ENCODE results near the gene SPINK2.

SPINK2 gene

DNA sequence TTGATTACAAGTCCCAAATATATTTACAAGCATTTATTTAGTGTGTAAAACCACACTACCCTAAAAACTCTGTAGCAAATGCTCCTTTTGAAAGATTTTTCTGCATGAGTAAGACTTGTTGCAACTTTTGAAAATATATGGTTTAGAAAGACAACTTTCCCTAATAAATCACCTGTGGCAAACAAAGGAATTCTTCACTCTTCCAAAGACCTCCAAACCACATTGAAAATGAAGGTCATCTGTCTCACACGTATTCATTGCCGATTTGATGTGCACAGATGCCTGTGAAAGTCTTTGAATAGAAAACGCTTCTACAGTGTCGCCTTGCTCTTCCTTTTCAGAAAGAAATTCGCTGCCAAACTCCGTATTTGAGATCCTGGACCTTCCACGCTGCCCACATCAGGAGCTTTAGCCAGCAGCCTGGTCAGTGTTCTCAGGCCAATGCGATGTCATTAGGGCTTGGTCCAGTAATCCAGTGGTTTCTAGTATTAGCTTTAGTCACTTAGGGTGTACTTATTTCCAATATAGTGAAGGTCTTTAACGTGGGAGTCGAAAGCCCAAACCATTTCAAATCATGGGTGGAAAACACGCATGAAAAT, 22.2 kb downstream of the SPINK2 start:
- DNase-seq = no peak

GRCh38 chr4:56796211-56796610, 25.3 kb downstream of the SPINK2 start:
- no peak for DNase-seq

DNA sequence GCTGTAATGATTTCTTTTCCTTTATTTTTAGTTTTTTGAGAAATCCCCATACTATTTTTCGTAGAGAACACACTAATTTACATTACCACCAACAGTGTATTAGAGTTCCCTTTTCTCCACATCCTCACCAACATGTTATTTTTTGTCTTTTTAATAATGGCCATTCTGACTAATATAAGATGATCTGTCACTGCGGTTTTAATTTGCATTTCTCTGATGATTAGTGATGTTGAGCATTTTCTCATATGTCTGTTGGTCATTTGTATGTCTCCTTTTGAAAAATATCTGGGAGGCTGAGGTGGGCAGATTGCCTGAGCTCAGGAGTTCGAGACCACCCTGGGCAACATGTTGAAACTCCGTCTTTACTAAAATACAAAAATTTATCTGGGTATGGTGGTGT, 30.2 kb downstream of the SPINK2 start:
- no peak for DNase-seq

DNA sequence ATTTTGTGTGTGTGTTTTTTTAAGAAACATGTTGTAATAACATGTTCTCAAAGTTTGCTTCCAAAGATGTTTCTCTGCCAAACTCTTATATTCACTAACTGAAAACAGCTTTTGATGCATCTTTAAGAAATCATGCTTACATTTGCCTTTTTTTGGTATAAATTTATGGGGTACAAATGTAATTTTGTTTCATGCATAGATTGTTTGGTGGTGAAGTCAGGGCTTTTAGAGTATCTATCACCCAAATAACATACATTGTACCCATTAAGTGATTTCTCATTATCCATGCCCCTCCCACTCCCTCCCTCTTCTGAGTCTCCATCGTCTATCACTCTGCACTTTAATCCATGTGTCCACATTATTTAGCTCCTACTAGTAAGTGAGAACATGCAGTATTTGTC, 30.8 kb downstream of the SPINK2 start:
- DNase-seq = no peak

DNA sequence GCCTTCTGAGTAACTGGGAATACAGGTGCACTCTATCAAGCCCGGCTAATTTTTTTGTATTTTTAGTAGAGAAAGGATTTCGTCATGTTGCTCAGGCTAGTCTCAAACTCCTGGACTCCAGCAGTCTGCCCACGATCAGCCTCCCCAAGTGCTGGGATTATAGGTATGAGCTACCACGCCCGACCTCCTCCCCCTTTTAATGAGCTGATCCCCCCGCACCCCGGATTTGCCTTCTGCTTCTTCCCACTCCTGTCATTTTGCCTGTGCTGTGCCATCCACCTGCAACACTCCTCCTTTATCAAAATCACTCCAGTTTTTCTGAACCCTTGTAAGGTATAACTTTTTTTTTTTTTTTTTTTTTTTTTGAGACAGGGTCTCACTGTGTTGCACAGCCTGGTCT, 33.4 kb downstream of the SPINK2 start:
- DNase-seq = no peak

- DNase-seq = no peak
Observed at GRCh38 chr4:56787380-56787779, 34.1 kb downstream of the SPINK2 start.

DNA sequence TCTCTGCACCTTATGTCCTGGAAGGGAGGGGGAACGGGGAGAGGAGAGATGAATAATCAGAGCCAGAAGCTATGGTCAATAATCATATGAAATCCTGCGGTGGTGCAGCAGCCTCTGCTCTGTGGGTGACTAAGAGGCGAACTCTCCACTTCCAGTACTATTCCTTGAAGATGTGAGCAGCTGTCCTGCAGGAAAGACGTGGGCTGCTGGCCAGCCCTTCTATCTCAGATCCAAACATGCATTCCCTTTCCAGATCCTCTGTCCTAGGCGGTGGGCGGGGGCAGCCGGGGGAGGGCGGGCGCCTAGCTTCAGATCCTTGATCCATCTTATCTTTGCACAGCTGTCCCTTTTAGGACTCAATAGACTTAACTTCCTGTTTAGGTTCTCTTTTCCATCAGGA, 34.5 kb downstream of the SPINK2 start:
- DNase-seq = peak; percentile 82

DNA sequence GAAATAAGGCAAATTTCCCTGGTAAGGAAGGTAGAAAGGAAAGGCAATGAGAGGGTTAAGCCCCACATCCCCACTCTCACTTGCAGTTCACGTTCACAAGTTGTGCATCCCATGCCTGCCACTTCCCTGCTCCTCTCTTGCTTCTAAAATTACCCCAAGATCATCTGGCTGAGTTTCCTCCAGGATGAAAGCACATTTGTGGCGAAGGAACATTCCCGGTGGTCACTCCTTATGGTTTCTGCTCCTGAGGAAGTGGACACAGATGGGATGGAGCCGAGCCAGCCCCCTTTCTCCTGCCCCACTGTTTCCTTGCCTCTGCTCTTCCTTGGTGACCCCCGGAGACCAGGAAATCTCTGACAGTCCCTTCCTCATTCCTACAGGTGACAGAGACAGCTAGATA, 37.5 kb downstream of the SPINK2 start:
- DNase-seq = no peak

DNA sequence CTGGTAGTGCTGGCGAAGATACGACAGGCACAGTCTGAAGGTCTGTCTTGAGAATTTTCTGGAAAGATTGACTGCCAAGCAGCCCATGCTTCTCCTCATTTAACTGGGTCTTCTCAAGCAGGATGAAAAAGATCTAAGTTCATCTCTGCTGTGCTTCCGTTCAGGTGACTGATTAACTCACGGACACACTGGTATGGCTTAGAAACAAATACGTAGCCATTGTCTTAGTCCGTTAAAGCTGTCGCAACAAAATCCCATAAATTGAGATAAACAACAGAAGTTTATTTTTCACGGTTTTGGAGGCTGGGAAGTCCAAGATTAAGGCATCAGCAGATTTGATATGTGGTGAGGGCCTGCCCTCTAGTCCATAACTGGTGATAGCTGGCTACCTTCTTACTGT, 39.5 kb downstream of the SPINK2 start:
- DNase-seq = no peak

GRCh38 chr4:56773346-56773745, 48.2 kb downstream of the SPINK2 start:
- no peak for DNase-seq

DNA sequence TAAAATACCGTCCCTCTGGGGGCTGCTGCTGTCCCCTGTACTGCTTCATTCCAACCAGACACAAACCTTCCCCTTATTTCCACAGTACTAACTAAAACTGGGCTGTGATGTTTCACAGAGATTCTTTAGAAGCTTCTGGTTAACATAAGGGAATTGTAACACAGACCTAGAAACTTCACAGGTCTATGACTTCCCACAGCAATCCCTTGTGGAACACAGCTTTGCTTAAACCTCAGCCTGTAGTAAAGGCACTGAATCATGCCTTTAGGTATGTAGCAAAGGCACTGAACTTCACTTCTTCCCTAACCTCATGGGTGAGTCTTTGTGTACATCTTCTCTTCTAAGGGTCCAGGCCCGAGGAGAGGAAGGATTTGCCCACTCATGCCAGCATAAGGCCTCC, 49.4 kb downstream of the SPINK2 start:
- no peak for DNase-seq

DNA sequence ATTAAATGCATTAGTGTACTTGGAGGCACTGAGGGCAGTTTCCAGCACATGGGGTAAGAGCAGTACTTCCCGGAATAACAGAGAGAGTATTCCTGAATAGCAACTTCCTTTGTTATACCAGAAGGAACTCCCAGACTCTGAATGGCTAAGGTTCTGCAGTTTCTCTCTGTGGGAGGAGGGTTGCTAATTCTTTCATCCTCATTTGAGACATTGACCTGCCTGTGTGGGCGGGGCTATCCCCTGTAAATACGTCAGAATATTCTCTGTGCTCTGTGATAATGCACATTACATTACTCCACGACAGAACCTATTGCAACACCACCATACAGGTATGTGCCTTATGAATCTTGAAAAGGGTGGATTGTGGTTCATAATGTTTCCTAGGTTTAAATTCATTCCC, 52.7 kb downstream of the SPINK2 start:
- no peak for DNase-seq

DNA sequence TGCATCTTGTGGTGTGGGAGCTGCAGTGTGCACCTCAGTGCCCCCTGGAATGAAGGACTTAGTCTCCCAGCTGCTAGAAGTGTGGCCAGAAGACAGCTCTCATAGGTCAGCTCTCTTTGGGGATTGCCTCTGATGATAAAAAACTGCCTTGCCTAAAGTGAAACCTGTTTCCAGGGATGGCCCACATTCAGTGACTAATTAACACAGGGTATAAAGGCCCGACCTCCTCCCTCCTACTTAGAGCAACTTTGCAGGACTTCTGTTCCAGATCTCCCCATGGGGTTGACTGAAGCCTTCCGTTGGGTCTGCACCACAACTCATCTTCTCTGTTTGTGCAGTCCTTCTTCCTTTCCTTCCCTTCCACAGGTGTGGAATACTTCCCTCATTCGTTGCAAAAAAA, 53.2 kb downstream of the SPINK2 start:
- DNase-seq = no peak

GRCh38 chr4:56767567-56767966, 53.9 kb downstream of the SPINK2 start:
- no peak for DNase-seq

DNA sequence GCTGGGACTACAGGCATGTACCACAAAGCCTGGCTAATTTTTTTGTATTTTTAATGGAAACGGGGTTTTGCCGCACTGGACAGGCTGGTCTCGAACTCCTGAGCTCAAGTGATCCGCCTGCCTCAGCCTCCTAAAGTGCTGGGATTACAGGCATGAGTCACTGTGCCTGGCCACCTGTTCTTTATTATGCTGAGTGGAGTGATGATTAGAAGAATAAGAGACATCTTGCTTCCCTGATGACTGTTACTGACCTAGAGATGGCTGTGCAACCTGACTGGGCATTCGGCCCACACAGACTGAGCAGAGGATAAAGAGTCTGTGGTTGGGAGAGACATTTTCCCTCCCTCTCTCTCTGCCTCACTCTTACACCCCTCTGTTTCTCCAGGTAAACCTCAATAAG, 56.7 kb downstream of the SPINK2 start:
- DNase-seq = no peak

GRCh38 chr4:56764223-56764622, 57.3 kb downstream of the SPINK2 start:
- no peak for DNase-seq

DNA sequence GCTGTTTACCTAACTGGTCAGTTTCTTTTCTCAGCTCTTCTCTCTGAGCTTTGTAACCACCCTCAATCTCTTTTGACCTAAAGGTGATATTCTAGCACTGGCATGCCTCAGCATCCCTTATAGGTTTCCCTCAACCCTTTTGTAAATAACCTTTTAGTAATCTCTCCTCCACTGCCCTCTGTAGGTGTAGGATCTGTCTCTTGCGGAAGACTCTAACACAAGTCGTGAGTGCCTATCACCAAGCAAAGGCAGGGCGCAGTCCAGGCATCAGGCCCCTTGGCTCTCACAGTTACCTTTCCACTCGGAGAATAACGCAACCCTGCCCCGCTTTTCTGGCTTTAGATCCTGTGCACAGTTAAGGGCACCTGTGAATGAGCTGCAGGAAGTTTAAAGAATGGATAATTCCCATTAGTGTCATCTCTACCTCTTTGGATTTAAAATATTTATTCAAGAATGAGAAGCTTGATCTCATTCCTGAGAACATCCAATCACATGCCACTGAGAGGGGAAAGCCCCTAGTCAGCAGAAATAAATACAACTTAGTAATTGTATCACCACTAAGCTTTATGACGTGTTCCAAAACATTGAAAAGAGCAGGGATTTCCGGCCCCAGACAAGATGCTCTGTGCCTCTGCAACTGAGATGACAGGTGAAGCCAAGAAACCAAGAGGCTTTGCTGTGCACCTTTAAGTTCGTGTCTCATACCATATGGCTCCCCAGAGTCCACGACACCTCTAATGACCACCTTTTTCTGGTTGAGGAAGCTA, 58.8 kb downstream of the SPINK2 start:
- DNase-seq = no peak

GRCh38 chr4:56760183-56760582, 61.3 kb downstream of the SPINK2 start:
- no peak for DNase-seq
